Glutamatergic neuron (in vitro differentiated cells): ENCODE data around the gene AP1M1. TPM values are rescaled to one million over a fixed set of nuclear protein-coding genes. Genes with fewer than 3 reads are reported as not detected.
A peak's percentile ranks its signal among the peaks of the same experiment; 100 is the strongest.

ENCODE experiments used
- DNase-seq: peaks from one replicate; pipeline ENCODE4 v3.0.0; 2022
- H3K27ac Mint-ChIP-seq: one replicate; pipeline ENCODE4 v1.8.0; 2020; ENCODE audit warnings: mild to moderate bottlenecking, mixed read lengths, inconsistent platforms; ENCODE audit not compliant: unreplicated experiment
- H3K27me3 Mint-ChIP-seq: one replicate; pipeline ENCODE4 v1.8.0; 2020; ENCODE audit warnings: mild to moderate bottlenecking, moderate library complexity, mixed read lengths, inconsistent platforms; ENCODE audit not compliant: unreplicated experiment
- H3K36me3 Mint-ChIP-seq: one replicate; pipeline ENCODE4 v1.8.0; 2020; ENCODE audit warnings: mild to moderate bottlenecking, mixed read lengths, inconsistent platforms; ENCODE audit not compliant: unreplicated experiment
- H3K4me1 Mint-ChIP-seq: one replicate; pipeline ENCODE4 v1.8.0; 2020; ENCODE audit warnings: mild to moderate bottlenecking, low read depth, mixed read lengths, inconsistent platforms; ENCODE audit not compliant: unreplicated experiment
- H3K4me3 Mint-ChIP-seq: one replicate; pipeline ENCODE4 v1.8.0; 2020; ENCODE audit warnings: mild to moderate bottlenecking, mixed read lengths, inconsistent platforms; ENCODE audit not compliant: unreplicated experiment
- H3K9me3 Mint-ChIP-seq: one replicate; pipeline ENCODE4 v1.8.0; 2020; ENCODE audit warnings: mild to moderate bottlenecking, moderate library complexity, mixed read lengths, inconsistent platforms; ENCODE audit not compliant: unreplicated experiment
- total RNA-seq: library from RNA; stranded (reverse); fragmentation: NEBNext Ultra II Directional; extraction: Animal tissue kit (Norgen Biotek cat#: 25700); gene quantifications from one replicate; pipeline ENCODE4 v1.2.1, GENCODE V29; 2021; ENCODE audit not compliant: unreplicated experiment
- TF ChIP-seq, protein P1 (sequence below): fragments of 200-600 bp; sonication (generic); IDR thresholded peaks from one replicate; pipeline ENCODE4 v1.5.0; 2021; ENCODE audit not compliant: partially characterized antibody, unreplicated experiment

Gene AP1M1
- total RNA-seq, 1 donor from 2014 or later = 87.6 TPM

DNA sequence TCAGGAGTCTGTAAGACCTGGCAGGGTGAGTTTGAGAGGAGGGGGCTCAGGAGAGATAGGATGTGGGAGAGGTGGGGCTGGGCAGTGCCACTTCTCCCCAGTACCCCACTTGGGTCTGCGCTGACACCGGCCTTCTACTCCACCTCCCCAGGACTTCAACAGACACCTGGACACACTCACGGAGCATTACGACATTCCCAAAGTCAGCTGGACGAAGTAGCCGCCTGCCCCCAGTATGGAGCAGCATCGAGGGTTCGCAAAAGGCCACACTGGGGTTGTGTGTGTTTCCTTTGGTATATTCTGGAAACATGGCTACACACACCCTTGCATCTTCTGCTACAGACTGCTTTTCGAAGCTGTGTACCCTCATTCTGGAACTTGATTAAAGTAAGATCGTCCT lies 7.0 kb upstream of the AP1M1 start:
- H3K27me3 Mint-ChIP-seq = no peaks in the 10 kb centered on the region
- H3K4me3 Mint-ChIP-seq = no peak overlapping the region
- H3K9me3 Mint-ChIP-seq = peaks cover 1% of the 10 kb centered on the region
- no peak for DNase-seq
- peaks cover 3% of the 10 kb centered on the region for H3K4me1 Mint-ChIP-seq
- no peaks in the 10 kb centered on the region for H3K36me3 Mint-ChIP-seq
- TF ChIP-seq, protein P1, sequence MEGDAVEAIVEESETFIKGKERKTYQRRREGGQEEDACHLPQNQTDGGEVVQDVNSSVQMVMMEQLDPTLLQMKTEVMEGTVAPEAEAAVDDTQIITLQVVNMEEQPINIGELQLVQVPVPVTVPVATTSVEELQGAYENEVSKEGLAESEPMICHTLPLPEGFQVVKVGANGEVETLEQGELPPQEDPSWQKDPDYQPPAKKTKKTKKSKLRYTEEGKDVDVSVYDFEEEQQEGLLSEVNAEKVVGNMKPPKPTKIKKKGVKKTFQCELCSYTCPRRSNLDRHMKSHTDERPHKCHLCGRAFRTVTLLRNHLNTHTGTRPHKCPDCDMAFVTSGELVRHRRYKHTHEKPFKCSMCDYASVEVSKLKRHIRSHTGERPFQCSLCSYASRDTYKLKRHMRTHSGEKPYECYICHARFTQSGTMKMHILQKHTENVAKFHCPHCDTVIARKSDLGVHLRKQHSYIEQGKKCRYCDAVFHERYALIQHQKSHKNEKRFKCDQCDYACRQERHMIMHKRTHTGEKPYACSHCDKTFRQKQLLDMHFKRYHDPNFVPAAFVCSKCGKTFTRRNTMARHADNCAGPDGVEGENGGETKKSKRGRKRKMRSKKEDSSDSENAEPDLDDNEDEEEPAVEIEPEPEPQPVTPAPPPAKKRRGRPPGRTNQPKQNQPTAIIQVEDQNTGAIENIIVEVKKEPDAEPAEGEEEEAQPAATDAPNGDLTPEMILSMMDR = no peak
- no peak overlapping the region for H3K27ac Mint-ChIP-seq

GRCh38 chr19:16191216-16191908 lies 6.3 kb upstream of the AP1M1 start:
- no peak for DNase-seq
- Mint-ChIP-seq H3K27me3 (no peaks in the 10 kb centered on the region), H3K27ac (no peak overlapping the region), H3K4me1 (peaks cover 2% of the 10 kb centered on the region), H3K9me3 (peaks cover 1% of the 10 kb centered on the region), H3K4me3 (no peak overlapping the region), H3K36me3 (no peaks in the 10 kb centered on the region)
- TF ChIP-seq, protein P1 = no peak

DNA sequence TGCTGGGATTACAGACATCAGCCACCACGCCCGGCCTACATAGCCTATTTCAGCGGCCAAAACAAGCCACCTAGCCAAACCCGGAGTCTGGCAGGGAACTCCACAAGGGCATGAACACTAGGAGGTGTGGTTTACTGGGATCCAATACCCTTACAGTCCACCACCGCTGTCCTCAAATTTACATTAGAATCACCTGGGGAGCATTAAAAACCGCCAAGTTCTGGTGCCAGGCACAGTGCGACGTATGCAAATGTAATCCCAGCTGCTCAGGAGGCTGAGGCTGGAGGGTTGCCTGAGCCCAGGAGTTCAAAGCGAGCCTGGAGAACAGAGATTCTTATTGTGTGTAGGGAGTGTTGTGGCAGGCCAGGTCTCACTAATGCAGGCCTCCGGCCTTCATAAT lies 4.2 kb upstream of the AP1M1 start:
- H3K36me3 Mint-ChIP-seq = no peaks in the 10 kb centered on the region
- H3K27me3 Mint-ChIP-seq = peaks cover 2% of the 10 kb centered on the region
- peaks cover 4% of the 10 kb centered on the region for H3K4me1 Mint-ChIP-seq
- DNase-seq = no peak
- H3K4me3 Mint-ChIP-seq = no peak overlapping the region
- H3K9me3 Mint-ChIP-seq = peaks cover 2% of the 10 kb centered on the region
- TF ChIP-seq, protein P1 = no peak
- no peak overlapping the region for H3K27ac Mint-ChIP-seq

- H3K4me1 Mint-ChIP-seq = peaks cover 4% of the 10 kb centered on the region
- TF ChIP-seq, protein P1 = no peak
- DNase-seq = no peak
- H3K36me3 Mint-ChIP-seq = peaks cover 4% of the 10 kb centered on the region
- H3K27ac Mint-ChIP-seq = peak overlapping the region; percentile 89
- peaks cover 6% of the 10 kb centered on the region for H3K27me3 Mint-ChIP-seq
- peaks cover 5% of the 10 kb centered on the region for H3K9me3 Mint-ChIP-seq
- peak overlapping the region; percentile 95 for H3K4me3 Mint-ChIP-seq
Measured at GRCh38 chr19:16197188-16197621, 506 bp upstream of the AP1M1 start.

- TF ChIP-seq, protein P1 = no peak
- Mint-ChIP-seq H3K27me3 (peaks cover 6% of the 10 kb centered on the region), H3K9me3 (peaks cover 6% of the 10 kb centered on the region), H3K4me1 (peaks cover 4% of the 10 kb centered on the region), H3K27ac (peak overlapping the region; percentile 38), H3K4me3 (peak overlapping the region; percentile 89), H3K36me3 (peaks cover 4% of the 10 kb centered on the region)
- peak; percentile 27 for DNase-seq
Measured at GRCh38 chr19:16198370-16198651, 600 bp downstream of the AP1M1 start.
